Caco-2 (cell line): ENCODE measurements around the gene NFIX. TPM values are rescaled to one million over a fixed set of nuclear protein-coding genes. Genes with fewer than 3 reads are reported as not detected.

Experiments used
- BruUV-seq: library from RNA; stranded (reverse); fragments of 400-500 nt; replicated peaks from 2 replicates; lab custom pipeline; 2021; lab: Mats Ljungman, UMichigan
- CTCF ChIA-PET: fragments of 300-600 bp; sonication (Branson Sonifier 250); formaldehyde crosslinking; loops from one replicate; lab custom pipeline; 2022; ENCODE audit warnings: antibody characterized with exemption; lab: Charles Lee
- POLR2A ChIA-PET: fragments of 300-600 bp; sonication (Branson Sonifier 250); formaldehyde crosslinking; loops from one replicate; lab custom pipeline; 2022; ENCODE audit warnings: antibody characterized with exemption; lab: Charles Lee
- DNase-seq, 2 experiments: peaks; one replicate each; pipeline versions ENCODE4 v3.0.0 to v3.0.0-alpha.2; 2020 to 2022
- H3K27me3 ChIP-seq: replicated peaks from 2 replicates; pipeline ENCODE4 v1.6.0; 2011; ENCODE audit warnings: low read length; ENCODE audit not compliant: control insufficient read depth, insufficient read depth
- H3K36me3 ChIP-seq: 2 replicates; pipeline ENCODE4 v1.5.1; 2011; ENCODE audit warnings: low read length; ENCODE audit not compliant: control insufficient read depth, insufficient read depth
- H3K4me1 ChIP-seq: fragments of 250-450 bp; sonication (Bioruptor Pico); 2 replicates; pipeline ENCODE4 v1.5.1; 2020; ENCODE audit warnings: mild to moderate bottlenecking
- H3K4me3 ChIP-seq: 2 replicates; pipeline ENCODE4 v1.5.1; 2011; ENCODE audit warnings: low read depth, mild to moderate bottlenecking, control low read depth, low read length
- H3K9me3 ChIP-seq: fragments of 250-450 bp; sonication (Bioruptor Pico); 2 replicates; pipeline ENCODE4 v1.5.1; 2020; ENCODE audit warnings: mild to moderate bottlenecking, moderate library complexity
- H3K27ac Mint-ChIP-seq: one replicate; pipeline ENCODE4 v1.8.0; 2022; ENCODE audit warnings: mixed read lengths; ENCODE audit not compliant: unreplicated experiment
- H3K27me3 Mint-ChIP-seq: one replicate; pipeline ENCODE4 v1.8.0; 2022; ENCODE audit warnings: mixed read lengths; ENCODE audit not compliant: insufficient read depth, unreplicated experiment
- H3K36me3 Mint-ChIP-seq: one replicate; pipeline ENCODE4 v1.8.0; 2022; ENCODE audit warnings: mild to moderate bottlenecking, mixed read lengths; ENCODE audit not compliant: insufficient read depth, unreplicated experiment
- H3K4me1 Mint-ChIP-seq: one replicate; pipeline ENCODE4 v1.8.0; 2022; ENCODE audit warnings: low read depth, mixed read lengths; ENCODE audit not compliant: unreplicated experiment
- H3K4me3 Mint-ChIP-seq: one replicate; pipeline ENCODE4 v1.8.0; 2022; ENCODE audit warnings: mild to moderate bottlenecking, moderate library complexity, mixed read lengths; ENCODE audit not compliant: unreplicated experiment
- H3K9me3 Mint-ChIP-seq: one replicate; pipeline ENCODE4 v1.8.0; 2022; ENCODE audit warnings: mixed read lengths; ENCODE audit not compliant: unreplicated experiment
- CTCF ChIP-seq, 2 experiments: fragments of 200-600 bp in 1 of 2; IDR thresholded peaks; 1 replicate in 1 of 2; 2 replicates in 1 of 2; pipeline versions ENCODE4 v1.5.1 to v1.8.0; 2011 to 2022; ENCODE audit warnings: antibody characterized with exemption in 1 of 2, control low read depth in 1 of 2, inconsistent platforms in 1 of 2, low read depth in 1 of 2, low read length in 1 of 2, mild to moderate bottlenecking in 1 of 2, moderate library complexity in 1 of 2; ENCODE audit not compliant: insufficient read depth in 1 of 2, severe bottlenecking in 1 of 2, unreplicated experiment in 1 of 2
- intact Hi-C: fragments of 100-400 bp; cut with micrococcal nuclease; formaldehyde crosslinking; loops from one replicate; pipeline ENCODE4 v1.10.0; 2022; ENCODE audit not compliant: unreplicated experiment
- total RNA-seq: library from RNA; stranded (reverse); gene quantifications from 2 replicates; pipeline ENCODE4 v1.2.3, GENCODE V29; 2022

The NFIX gene
- total RNA-seq, 1 experiment from 2014 or later, result 0.82 TPM

DNA sequence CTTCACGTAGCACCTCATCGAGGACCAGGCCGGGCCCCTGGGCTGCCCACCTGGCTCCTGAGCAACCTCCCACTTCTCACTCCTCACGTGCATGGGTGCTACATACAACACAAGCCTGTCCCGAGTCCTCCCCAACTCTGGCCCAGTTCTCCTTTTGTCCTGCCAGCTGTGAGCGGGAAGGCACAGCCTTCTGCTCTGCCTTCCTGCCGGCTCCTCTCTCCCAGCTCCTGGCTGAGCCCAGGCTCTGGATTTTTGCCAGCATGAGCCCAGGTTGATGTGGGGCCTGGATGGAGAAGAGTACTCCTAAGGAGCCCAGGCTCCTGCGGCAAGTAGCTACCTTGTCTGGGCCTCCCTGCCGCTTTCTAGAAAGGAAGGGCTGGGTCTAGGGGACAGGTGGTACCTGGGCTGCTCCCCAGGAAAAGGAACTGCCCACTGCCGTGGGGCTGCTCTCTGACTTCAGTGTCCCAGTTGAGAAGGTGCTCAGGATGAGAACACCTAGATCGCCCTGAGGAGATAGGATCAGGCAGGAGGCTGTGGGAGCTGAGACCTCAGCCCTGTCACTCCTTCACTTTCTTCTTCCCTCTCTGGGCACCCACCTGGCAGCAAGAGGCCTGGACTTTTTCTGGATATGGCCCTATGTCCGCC is 83.7 kb downstream of the NFIX start:
- BruUV-seq, result no TSS peak
- Histone ChIP-seq H3K4me1 (no peaks in the 10 kb centered on the region), H3K27me3 (no peaks in the 10 kb centered on the region; the same call in 1 of the 2 replicates), H3K36me3 (no peaks in the 10 kb centered on the region), H3K4me3 (no peak overlapping the region), H3K9me3 (no peaks in the 10 kb centered on the region)
- Mint-ChIP-seq H3K27me3 (peaks cover 2% of the 10 kb centered on the region), H3K27ac (no peak overlapping the region), H3K9me3 (no peaks in the 10 kb centered on the region), H3K4me3 (no peak overlapping the region), H3K4me1 (no peaks in the 10 kb centered on the region), H3K36me3 (no peaks in the 10 kb centered on the region)
- no peak for DNase-seq
- ChIA-PET POLR2A (interaction anchor here (0.5 kb wide), 1 partner anchor 24 kb away, joined by 5 read pairs; no protein-coding TSS in a partner anchor), CTCF (interaction anchor here (1.1 kb wide), 1 partner anchor 114 kb away, joined by 3 read pairs; no protein-coding TSS in a partner anchor)
- TF ChIP-seq CTCF (IDR thresholded peaks at IDR 0.05; ENCODE audit: insufficient read depth in 1 of 2, low read depth in 1 of 2, low read length in 1 of 2, severe bottlenecking in 1 of 2, unreplicated experiment in 1 of 2), result no peak
- intact Hi-C loops, result no loop called here

DNA sequence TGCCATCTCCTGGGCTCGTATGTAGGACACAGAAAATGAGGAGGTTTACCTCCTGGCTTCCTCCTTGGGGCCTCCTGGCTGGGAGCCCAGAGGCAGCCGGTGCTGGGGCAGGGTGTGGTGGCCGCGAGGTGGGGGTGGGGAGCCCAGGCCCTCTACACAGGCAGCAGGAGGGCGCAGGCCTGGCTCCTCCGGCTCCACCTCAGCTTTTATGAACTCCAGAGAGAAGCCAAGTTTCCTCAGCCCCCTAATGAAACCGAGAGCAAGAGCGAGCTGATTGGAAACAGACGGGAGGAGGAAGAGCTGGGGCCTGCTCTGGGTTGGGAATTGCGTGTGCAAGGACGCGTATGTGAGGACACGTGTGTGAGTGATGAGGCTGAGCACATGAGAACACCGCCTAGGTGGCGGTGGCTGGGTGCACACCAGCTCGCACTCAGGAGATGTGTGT is 84.3 kb downstream of the NFIX start:
- no peaks in the 10 kb centered on the region for H3K36me3 ChIP-seq
- TF ChIP-seq CTCF (IDR thresholded peaks at IDR 0.05; ENCODE audit: insufficient read depth in 1 of 2, low read depth in 1 of 2, low read length in 1 of 2, severe bottlenecking in 1 of 2, unreplicated experiment in 1 of 2), result no peak
- CTCF ChIA-PET, result interaction anchor here (0.5 to 1.1 kb wide), 2 partner anchors 114 to 133 kb away, joined by 3 read pairs; no protein-coding TSS in a partner anchor

DNA sequence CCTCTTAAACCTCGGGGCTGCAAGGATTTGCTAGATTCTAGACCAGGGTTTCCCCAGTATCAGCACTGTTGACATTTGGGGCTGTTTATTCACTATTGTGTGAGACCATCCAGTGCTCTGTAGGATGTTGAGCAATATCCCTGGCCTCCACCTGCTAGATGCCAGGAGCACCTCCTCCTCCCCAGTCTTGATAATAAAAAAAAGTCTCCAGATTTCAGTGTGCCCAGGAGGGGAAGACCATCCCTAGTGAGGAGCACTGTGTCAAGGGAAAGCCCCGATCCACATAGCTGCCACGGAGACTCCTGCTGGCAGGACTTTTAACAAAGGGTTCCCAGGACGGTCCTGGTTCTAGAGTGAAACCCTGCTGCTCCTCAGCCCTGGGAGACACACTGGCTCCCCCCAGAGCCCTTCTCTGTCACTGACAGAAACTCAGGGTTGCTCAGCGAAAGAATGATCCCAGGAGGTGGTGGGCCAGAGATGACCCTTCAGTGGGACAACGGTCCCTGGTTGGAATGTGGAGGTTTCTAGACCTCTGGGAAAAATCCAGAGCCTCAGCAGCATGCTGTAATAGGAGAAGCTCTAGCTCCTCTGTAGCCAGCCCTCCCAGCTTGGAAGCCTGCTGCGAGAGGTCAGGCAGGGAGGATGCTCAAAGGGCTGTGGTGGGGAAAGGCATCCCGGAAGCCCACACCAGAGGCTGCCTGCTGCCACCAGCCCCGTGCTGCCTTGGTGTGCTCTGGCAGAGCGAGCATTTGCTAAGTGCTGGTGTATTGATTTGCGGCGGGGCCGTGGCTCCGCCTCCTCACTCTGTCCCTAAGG is 87.1 kb downstream of the NFIX start:
- DNase-seq, result peak; percentile 53 to 59
- Mint-ChIP-seq H3K27ac (no peak overlapping the region), H3K36me3 (no peaks in the 10 kb centered on the region), H3K9me3 (no peaks in the 10 kb centered on the region), H3K27me3 (peaks cover 5% of the 10 kb centered on the region), H3K4me3 (no peak overlapping the region), H3K4me1 (no peaks in the 10 kb centered on the region)
- intact Hi-C loops, result no loop called here
- Histone ChIP-seq H3K4me3 (no peak overlapping the region), H3K36me3 (no peaks in the 10 kb centered on the region), H3K27me3 (no peaks in the 10 kb centered on the region; the same call in 1 of the 2 replicates), H3K4me1 (no peaks in the 10 kb centered on the region), H3K9me3 (no peaks in the 10 kb centered on the region)
- no TSS peak for BruUV-seq
- CTCF ChIA-PET, result interaction anchor here (0.7 to 1.8 kb wide), 5 partner anchors 14 to 224 kb away, joined by 3 to 7 read pairs (median 3); no protein-coding TSS in a partner anchor
- peak; percentile 29 to 43 for TF ChIP-seq CTCF (IDR thresholded peaks at IDR 0.05; ENCODE audit: insufficient read depth in 1 of 2, low read depth in 1 of 2, low read length in 1 of 2, severe bottlenecking in 1 of 2, unreplicated experiment in 1 of 2)
- POLR2A ChIA-PET, result no interaction called here

More for the DNA sequence above, 84.3 kb downstream of the NFIX start:
- no peak overlapping the region for H3K4me3 Mint-ChIP-seq
- no peak overlapping the region for H3K27ac Mint-ChIP-seq
- no peaks in the 10 kb centered on the region for H3K36me3 Mint-ChIP-seq
- intact Hi-C loops, result no loop called here
- no TSS peak for BruUV-seq
- no peaks in the 10 kb centered on the region for H3K4me1 Mint-ChIP-seq
- Histone ChIP-seq H3K27me3 (no peaks in the 10 kb centered on the region; the same call in 1 of the 2 replicates), H3K9me3 (no peaks in the 10 kb centered on the region), H3K4me3 (no peak overlapping the region), H3K4me1 (no peaks in the 10 kb centered on the region)
- no peak for DNase-seq
- H3K27me3 Mint-ChIP-seq, result peaks cover 5% of the 10 kb centered on the region
- POLR2A ChIA-PET, result no interaction called here
- no peaks in the 10 kb centered on the region for H3K9me3 Mint-ChIP-seq
